ENCODE measurements around the gene PNKP. TPM values are rescaled to one million over a fixed set of nuclear protein-coding genes. Genes with fewer than 3 reads are reported as not detected.

PNKP gene
- total RNA-seq, 4 donors from 2014 or later: 47.7 to 104 (median 77.7) TPM

DNA sequence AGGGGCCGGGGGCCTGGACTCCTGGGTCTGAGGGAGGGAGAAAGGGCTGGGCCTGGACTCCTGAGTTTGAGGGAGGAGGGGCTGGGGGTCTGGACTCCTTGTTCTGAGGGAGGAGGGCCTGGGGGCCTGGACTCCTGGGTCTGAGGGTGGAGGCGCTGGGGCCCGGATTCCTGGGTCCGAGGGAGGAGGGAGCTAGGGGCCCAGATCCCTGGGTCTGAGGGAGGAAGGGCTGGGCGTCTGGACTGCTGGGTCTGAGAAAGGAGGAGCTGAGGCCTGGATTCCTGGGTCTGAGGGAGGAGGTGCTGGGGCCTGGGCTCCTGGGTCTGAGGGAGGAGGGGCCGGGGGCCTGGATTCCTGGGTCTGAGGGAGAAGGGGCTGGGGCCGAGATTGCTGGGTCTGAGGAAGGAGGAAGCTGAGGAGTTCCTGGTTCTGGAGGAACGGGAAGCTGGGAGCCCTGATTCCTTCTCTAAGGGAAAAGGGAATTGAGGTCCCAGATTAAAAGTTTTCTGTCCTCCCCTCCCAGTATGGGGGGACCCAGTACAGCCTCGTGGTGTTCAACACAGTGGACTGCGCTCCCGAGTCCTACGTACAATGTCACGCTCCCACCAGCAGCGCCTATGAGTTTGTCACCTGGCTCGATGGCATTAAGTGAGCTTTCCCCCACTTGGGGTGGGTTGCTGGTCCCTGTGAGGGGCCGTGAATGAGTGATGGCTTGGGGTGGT, 48.6 kb downstream of the PNKP start:
- peak overlapping the region; percentile 98 to 99 for H3K27ac ChIP-seq
- TF ChIP-seq, protein P1, sequence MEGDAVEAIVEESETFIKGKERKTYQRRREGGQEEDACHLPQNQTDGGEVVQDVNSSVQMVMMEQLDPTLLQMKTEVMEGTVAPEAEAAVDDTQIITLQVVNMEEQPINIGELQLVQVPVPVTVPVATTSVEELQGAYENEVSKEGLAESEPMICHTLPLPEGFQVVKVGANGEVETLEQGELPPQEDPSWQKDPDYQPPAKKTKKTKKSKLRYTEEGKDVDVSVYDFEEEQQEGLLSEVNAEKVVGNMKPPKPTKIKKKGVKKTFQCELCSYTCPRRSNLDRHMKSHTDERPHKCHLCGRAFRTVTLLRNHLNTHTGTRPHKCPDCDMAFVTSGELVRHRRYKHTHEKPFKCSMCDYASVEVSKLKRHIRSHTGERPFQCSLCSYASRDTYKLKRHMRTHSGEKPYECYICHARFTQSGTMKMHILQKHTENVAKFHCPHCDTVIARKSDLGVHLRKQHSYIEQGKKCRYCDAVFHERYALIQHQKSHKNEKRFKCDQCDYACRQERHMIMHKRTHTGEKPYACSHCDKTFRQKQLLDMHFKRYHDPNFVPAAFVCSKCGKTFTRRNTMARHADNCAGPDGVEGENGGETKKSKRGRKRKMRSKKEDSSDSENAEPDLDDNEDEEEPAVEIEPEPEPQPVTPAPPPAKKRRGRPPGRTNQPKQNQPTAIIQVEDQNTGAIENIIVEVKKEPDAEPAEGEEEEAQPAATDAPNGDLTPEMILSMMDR (IDR thresholded peaks at IDR 0.05): no peak
- TF ChIP-seq POLR2A (IDR thresholded peaks at IDR 0.05): no peak
- H3K4me1 ChIP-seq: peaks cover 0 to 10% of the 10 kb centered on the region in 2 donors
- no peak for DNase-seq
- no peaks in the 10 kb centered on the region for H3K9me3 ChIP-seq
- H3K27me3 ChIP-seq: no peaks in the 10 kb centered on the region
- peak overlapping the region; percentile 83 to 98 for H3K4me3 ChIP-seq
- H3K36me3 ChIP-seq: no peaks in the 10 kb centered on the region
- intact Hi-C loops (cut with DNase I; ENCODE audit: low total_unique reads): no loop called here

DNA sequence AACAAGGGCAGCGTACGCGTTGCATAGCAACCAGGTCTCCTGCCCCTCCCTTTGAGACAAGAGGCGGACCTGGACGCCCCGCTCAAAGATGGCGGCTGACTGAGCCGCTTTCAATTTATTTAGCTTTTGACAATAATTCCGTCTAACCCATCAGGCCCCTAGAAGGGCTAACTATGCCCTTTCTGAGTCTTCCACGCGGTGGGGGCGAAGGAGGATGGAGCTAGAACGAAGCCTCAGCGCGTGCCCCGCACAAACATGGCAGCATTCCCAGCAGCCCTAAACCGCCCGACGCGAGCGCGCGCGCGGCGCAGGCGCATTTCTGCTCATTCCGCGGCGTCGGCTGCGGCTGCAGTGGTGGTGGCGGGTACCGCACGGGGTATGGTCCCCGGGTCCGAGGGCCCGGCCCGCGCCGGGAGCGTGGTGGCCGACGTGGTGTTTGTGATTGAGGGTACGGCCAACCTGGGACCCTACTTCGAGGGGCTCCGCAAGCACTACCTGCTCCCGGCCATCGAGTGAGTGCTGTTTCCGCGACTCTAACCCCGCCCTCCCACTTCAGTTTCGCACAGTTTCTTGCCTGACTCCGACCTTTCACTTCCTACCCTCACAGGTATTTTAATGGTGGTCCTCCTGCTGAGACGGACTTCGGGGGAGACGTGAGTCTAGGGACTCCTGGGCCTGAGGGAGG, 49.3 kb downstream of the PNKP start, which contains the start of gene MED25:
Gene MED25, plus strand, starts transcription at position 326 of the 685 bp plus-strand sequence. Its CDS starts 53 bp downstream, at position 379.
- intact Hi-C loops (cut with DNase I; ENCODE audit: low total_unique reads): no loop called here
- peak; percentile 58 to 87 for TF ChIP-seq POLR2A (IDR thresholded peaks at IDR 0.05)
- TF ChIP-seq, protein P1 (IDR thresholded peaks at IDR 0.05): peak; percentile 15 to 74 (median 60)
- Histone ChIP-seq H3K9me3 (no peaks in the 10 kb centered on the region), H3K27me3 (no peaks in the 10 kb centered on the region), H3K4me3 (peak within 1 kb of the TSS; percentile 83 to 98), H3K4me1 (peaks cover 0 to 10% of the 10 kb centered on the region in 2 donors), H3K27ac (peak within 1 kb of the TSS; percentile 98 to 99), H3K36me3 (no peaks in the 10 kb centered on the region)
- peak; percentile 84 to 87 for DNase-seq

DNA sequence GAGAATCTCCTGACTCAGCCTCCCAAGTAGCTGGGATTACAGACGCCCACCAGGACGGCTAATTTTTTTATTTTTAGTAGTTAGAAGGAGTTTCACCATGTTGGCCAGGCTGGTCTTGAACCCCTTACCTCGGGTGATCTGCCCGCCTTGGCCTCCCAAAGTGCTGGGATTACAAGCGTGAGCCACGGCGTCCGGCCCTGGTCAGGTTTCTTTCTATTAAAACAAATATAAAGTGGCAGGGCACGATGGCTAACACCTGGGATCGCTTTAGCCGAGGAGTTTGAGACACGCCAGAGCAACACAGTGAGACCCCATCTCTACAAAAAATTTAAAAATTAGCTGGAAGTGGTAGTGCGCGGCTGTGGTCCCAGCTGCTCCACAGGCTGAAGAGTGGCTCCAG, 50.8 kb downstream of the PNKP start:
- TF ChIP-seq POLR2A (IDR thresholded peaks at IDR 0.05): no peak
- TF ChIP-seq, protein P1 (IDR thresholded peaks at IDR 0.05): no peak
- H3K4me3 ChIP-seq: peak overlapping the region; percentile 23 to 98
- H3K27me3 ChIP-seq: no peaks in the 10 kb centered on the region
- H3K27ac ChIP-seq: peak overlapping the region; percentile 98 to 99
- H3K4me1 ChIP-seq: peaks cover 0 to 10% of the 10 kb centered on the region in 2 donors
- H3K36me3 ChIP-seq: no peaks in the 10 kb centered on the region
- DNase-seq: no peak
- intact Hi-C loops (cut with DNase I; ENCODE audit: low total_unique reads): no loop called here
- H3K9me3 ChIP-seq: no peaks in the 10 kb centered on the region

DNA sequence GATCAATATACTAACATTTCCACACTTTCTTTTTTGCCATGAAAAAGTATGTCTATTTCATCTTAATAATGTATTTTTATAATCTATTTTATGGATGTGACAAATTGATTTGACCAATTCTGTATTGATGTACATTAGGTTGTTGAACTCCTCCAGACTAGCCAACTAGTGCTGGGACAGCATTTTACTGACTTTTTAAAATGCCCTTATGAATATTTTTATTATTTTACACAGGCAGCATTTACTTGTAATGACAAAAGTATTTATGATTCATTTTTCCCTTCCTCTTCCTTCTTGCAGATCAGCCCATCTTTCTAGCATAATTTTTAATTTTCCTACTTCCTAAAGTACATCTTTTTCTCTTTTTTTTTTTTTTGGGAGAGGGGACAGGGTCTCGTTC, 53.4 kb downstream of the PNKP start:
- H3K9me3 ChIP-seq: no peaks in the 10 kb centered on the region
- peak overlapping the region; percentile 65 to 70 for H3K4me3 ChIP-seq
- H3K27me3 ChIP-seq: no peaks in the 10 kb centered on the region
- no peak for TF ChIP-seq POLR2A (IDR thresholded peaks at IDR 0.05)
- TF ChIP-seq, protein P1 (IDR thresholded peaks at IDR 0.05): no peak
- DNase-seq: no peak
- H3K27ac ChIP-seq: peak overlapping the region; percentile 92 to 97
- H3K36me3 ChIP-seq: no peaks in the 10 kb centered on the region
- intact Hi-C loops (cut with DNase I; ENCODE audit: low total_unique reads): no loop called here
- peaks cover 0 to 10% of the 10 kb centered on the region in 2 donors for H3K4me1 ChIP-seq
